Thyroid gland (tissue), 4 donors: ENCODE results near the gene DNM3.

ENCODE experiments used
- POLR2A ChIP-seq, 2 donors: fragments of 450-650 bp; IDR thresholded peaks; one replicate each; pipeline ENCODE4 v1.6.1; 2017; ENCODE audit warnings: antibody characterized with exemption in 2 of 2, mild to moderate bottlenecking in 2 of 2, moderate library complexity in 1 of 2
- TF ChIP-seq, protein P1 (sequence below), 6 experiments: fragments of 200-600 bp in 3 of 6; fragments of 450-650 bp in 3 of 6; sonication (generic) in 3 of 6; IDR thresholded peaks; one replicate each; pipeline ENCODE4 v1.5.1; 2016 to 2019; ENCODE audit warnings: antibody characterized with exemption in 6 of 6, mild to moderate bottlenecking in 2 of 6, inconsistent platforms in 1 of 6, moderate library complexity in 1 of 6

GRCh38 chr1:171929121-171929520, 87.8 kb downstream of the DNM3 start:
- TF ChIP-seq POLR2A (IDR thresholded peaks at IDR 0.05), result no peak
- TF ChIP-seq, protein P1, sequence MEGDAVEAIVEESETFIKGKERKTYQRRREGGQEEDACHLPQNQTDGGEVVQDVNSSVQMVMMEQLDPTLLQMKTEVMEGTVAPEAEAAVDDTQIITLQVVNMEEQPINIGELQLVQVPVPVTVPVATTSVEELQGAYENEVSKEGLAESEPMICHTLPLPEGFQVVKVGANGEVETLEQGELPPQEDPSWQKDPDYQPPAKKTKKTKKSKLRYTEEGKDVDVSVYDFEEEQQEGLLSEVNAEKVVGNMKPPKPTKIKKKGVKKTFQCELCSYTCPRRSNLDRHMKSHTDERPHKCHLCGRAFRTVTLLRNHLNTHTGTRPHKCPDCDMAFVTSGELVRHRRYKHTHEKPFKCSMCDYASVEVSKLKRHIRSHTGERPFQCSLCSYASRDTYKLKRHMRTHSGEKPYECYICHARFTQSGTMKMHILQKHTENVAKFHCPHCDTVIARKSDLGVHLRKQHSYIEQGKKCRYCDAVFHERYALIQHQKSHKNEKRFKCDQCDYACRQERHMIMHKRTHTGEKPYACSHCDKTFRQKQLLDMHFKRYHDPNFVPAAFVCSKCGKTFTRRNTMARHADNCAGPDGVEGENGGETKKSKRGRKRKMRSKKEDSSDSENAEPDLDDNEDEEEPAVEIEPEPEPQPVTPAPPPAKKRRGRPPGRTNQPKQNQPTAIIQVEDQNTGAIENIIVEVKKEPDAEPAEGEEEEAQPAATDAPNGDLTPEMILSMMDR (IDR thresholded peaks at IDR 0.05), result no peak
